GM18498 (cell line): ENCODE data around the gene NOL3.

ENCODE experiments used
- ATAC-seq: cut with Tn5 transposase; IDR thresholded peaks from one replicate; pipeline ENCODE4 v1.9.1; 2021; ENCODE audit warnings: mild to moderate bottlenecking, moderate library complexity; ENCODE audit not compliant: unreplicated experiment

NOL3 gene

DNA sequence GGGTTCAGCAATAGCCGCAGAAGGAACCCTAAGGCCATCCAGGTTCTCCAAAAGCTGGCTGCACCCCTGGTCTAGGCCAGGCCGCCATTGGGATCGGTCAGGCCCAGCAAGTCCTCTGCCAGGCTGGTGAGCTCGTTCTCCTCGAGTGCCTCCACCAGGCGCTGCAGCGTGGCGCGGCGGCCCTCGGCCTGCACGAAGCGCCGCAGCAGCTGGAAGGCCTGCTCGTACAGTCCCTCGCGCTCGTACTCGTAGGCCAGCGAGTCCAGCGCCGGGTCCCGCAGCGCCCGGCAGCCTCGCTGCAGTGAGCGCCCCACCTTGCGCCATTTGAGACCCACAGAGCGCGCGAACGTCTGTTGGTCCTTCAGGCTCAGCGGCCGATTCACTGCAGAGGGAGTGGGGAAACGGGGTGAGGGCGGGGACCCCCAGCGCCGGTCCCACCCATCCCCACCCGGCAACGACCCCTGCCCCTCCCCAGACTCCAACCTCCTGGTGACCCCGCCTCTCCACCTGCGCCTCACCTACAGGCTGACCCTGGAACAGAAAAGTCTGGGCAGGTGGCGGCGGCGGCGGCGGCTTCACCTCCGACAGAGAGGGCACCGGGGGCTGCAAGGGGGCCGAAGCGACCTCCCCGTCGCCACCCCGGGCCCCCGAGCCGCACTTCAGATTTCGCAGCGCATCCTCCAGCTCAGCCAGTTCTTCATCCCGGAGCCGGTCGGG, 15.6 kb upstream of the NOL3 start:
- no peak for ATAC-seq

- no peak for ATAC-seq
Observed at GRCh38 chr16:67155295-67156142, 14.8 kb upstream of the NOL3 start.

GRCh38 chr16:67156143-67156844, 14.0 kb upstream of the NOL3 start:
- no peak for ATAC-seq

DNA sequence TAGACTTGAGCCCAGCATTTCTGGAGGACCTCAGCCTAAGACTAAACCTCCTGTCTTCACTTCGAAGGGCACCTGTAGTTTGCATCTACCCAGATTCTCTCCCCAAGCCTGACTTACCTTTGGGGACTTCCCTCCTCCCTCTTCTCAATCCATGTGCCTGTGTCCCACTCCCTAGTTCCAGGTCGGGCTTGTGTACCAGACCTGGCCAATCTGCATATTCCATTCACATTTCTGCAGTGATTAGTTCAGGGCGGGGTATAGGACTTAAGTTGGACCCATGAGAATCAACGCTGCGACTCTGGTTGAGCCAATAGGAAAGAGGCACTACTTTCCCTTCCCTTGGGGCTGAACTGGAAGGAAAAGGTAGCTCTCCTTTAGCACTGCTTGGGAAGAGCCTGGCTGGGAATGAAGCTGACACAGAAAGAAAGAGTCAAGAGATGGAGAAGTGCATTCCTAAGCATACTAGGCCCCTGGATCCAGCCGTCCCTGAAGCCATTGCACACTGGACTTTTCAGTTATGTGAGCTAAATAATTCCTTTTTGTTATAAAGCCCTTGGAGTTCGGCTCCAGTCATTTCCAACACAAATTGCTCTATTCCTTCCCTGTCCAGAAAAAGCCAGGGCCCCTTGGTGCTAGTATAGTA, 13.1 kb upstream of the NOL3 start:
- no peak for ATAC-seq

DNA sequence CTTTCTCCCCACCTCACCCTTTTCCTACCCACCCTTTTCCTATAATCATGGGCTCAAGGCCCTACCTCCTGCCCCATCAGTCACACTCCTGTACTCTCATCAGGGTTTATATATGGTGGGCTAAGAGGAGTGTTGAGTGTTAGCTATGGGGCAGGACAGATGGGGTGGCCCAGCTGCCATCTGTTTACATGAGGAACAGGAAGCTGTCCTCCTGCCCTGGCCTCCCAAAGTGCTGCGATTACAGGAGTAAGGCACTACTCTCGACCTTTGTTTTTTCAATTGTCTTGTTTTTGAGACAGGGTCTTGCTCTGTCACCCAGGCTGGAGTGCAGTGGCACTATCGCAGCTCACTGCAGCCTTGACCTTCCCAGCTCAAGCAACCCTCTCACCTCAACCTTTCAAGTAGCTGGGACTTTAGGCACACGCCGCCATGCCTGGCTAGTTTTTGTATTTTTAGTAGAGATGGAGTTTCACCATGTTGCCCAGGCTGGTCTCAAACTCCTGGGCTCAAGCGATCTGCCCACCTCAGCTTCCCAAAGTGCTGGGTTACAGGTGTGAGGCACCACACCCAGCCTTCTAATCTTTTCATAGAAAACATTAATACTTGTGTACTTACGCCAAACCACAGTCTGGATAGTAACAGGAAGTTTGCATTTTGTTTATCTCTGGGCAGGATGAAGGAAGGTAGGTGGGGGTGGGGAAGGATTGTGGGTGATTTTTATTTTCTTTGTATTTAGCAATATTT, 12.3 kb upstream of the NOL3 start:
- ATAC-seq, result no peak

DNA sequence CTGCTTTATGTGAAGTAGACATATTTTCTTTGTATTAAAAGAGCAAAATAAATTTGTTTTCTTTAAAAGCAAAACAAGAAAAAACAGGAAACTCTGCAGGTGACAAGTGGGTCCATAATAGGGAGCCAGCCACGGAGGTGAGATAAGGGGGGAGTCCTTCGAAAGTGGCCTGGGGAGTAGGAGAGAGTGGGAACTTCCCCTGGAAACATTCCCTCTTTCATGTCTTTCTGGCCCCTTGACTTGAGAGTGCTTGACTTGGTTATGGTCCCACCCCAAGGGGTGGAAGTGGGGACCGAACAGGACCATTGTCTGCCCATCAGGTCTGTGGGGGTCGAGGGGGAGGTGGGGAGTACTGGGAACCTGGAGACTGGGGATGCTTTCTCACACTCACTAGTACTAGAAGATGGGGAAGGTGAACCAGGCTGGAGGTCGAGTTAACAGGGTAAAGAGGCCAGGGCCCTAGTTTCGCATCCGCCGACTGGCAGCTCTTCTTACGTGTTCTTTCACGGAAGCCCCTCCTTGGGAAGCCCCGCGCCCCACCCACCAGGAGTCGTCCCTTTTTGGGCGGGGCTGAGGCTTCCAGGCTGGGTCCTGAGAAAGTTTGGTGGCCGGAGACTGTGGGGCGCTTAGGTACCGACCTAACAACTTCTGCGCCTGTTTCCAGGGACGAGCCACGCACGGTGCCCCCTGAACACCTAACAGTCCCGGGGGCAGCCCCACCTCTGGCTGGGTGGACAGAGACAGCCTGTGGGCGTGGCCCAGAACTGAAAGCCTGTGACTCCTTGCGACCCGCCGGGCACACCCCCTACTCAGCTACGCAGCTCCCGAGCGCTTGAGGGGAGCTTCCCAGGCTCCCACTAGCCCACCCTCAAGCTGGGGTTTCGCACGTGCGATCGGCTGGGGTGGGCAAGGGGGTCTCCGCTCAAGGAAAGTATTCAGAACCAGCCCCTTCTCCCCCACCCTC, 11.4 kb upstream of the NOL3 start:
- ATAC-seq, result peak; percentile 46

GRCh38 chr16:67161595-67162058, 8.7 kb upstream of the NOL3 start:
- no peak for ATAC-seq

DNA sequence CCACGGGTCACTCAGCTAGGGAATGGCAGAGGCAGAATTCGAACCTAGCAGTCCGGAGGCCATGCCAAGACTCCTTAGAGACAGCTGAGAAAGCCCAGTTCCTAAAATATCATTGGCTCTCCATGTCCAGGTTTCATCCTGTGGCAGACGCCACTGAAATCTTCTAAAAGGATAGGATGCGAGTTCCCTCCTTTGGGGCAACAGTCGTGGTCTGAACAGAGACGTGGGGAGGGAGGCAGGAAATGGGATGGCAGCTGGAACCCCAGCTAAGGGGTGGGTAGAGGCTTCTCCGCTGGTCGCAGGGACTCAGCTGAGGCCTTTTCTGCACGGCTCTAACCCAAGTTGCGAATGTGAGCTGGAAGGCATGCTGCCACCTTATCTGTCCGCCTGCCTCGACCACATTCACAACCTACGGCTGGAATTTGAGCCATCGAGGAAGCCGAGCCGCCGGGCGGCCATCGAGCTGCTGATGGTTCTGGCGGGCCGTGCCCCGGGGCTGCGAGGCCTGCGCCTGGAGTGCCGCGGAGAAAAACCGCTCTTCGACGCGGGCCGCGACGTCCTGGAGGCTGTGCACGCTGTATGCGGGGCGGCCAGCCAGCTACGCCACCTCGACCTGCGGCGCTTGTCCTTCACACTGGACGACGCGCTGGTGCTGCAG, 7.7 kb upstream of the NOL3 start:
- no peak for ATAC-seq

DNA sequence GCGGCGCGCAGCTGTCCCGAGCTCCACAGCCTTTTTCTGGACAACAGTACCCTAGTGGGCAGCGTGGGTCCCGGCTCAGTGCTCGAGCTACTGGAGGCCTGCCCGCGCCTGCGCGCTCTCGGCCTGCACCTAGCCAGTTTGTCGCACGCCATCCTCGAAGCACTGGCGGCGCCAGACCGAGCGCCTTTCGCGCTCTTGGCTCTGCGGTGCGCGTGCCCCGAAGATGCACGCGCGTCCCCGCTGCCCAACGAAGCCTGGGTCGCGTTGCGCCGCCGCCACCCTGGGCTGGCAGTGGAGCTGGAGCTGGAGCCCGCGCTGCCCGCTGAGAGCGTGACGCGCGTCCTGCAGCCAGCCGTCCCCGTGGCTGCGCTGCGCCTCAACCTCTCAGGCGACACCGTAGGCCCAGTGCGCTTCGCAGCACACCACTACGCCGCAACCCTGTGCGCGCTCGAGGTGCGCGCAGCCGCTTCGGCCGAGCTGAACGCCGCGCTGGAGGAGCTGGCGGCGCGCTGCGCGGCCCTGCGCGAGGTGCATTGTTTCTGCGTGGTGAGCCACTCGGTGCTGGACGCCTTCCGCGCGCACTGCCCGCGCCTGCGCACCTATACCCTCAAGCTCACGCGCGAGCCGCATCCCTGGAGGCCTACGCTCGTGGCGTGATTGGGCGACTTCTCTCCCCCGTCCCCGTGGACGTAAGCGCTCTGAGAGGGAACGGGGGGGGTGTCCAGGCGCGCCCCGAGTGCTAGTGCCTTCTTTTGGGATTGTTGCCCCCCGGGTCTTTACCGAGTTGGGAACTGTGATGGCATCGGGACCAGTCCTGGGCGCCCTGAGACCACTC, 7.0 kb upstream of the NOL3 start:
- ATAC-seq, result no peak

DNA sequence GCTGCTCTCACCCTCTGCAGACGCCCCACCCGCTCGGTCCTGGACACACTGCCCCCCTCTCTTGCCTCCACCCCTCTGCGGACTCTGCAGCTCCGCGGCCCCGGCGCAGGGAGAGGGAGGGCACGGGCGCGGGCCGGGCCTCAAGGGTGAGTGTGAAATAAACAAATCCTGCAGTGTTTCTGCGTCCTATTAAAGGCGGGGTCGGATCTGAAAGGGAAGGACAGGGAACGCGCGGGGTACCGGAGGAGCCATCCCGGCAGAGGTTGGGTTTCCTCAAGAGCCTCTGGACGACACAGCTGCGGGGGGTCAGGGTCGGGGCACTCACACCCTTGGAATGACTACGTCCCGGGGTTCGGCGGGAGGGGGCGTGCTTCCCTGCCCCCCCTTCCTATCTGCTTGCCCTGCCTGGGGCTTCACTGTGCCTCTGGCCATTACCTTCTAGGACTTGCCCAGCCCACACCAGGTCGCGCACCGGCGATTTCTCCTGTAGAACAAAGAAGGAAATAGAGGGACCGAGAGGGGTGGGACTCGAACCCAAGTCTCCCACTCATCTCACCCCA, 6.3 kb upstream of the NOL3 start:
- ATAC-seq, result no peak

DNA sequence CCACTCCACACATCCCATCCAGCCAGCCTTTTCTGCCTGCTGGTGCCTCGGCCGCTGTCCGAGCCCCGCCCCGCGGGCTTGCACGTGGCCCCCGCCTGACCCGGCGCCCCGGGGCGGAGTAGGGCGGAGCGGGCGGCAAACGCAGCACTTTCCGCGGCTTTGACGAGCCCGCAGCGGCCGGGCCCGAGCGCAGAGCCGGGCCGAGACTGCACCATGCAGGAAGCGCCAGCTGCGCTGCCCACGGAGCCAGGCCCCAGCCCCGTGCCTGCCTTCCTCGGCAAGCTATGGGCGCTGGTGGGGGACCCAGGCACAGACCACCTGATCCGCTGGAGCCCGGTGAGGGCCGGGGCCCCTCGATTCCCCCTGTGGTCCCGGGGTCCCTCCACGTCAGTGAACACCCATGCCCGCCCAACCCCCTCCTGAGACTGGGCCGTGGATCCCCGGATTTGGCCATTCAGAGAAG, 5.7 kb upstream of the NOL3 start, which contains the start of gene HSF4:
TSS of gene HSF4 (plus strand) at position 147 of the 463 bp plus-strand sequence. CDS start at position 214, 67 bp downstream.
- no peak for ATAC-seq

DNA sequence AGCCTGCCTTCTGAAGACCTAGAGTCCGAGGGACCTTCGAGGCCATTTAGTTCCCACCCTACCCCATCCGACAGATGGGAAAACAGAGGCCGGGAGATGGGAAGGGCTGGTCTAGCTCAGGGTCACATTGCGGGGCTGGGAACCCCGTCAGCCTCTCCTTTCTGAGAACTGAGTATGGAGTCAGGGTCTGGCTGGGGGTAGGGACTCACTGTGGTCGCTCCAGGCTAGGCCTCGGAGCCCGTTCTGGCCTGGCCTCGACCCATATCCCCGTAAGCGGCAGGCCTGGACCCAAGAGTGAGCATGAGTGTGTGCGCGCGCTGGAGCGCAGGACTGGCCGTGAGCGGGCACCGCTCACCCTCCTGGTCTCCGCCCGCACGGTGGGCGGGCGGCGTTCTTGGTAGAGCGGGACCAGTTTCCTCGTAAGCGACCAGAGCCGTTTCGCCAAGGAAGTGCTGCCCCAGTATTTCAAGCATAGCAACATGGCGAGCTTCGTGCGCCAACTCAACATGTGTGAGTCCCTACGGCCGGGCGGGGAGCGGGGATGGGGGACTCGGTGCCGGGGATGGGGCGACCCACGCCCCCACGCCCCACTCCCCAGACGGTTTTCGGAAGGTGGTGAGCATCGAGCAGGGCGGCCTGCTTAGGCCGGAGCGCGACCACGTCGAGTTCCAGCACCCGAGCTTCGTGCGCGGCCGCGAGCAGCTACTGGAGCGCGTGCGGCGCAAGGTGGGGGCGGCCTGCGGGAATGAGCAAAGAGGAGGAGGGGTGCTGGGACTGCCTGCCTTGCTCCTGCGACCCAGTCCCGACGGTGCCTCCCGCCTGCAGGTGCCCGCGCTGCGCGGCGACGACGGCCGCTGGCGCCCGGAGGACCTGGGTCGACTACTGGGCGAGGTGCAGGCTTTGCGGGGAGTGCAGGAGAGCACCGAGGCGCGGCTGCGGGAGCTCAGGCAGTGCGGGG, 4.9 kb upstream of the NOL3 start:
- ATAC-seq, result no peak

- no peak for ATAC-seq
Observed at GRCh38 chr16:67166110-67166547, 4.2 kb upstream of the NOL3 start.

GRCh38 chr16:67166598-67167168, 3.7 kb upstream of the NOL3 start:
- no peak for ATAC-seq

DNA sequence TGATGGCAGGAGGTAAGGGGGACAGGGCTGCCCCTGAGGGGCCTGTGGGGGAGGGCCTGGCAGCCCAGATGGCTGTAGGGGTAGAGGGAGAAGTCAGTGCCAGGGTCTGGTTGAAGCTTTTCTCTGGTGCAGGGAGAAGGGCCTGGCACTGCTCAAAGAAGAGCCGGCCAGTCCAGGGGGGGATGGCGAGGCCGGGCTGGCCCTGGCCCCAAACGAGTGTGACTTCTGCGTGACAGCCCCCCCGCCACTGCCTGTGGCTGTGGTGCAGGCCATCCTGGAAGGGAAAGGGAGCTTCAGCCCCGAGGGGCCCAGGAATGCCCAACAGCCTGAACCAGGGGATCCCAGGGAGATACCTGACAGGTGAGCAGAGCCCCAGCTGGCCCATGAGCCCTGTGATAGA, 2.8 kb upstream of the NOL3 start:
- ATAC-seq, result no peak

DNA sequence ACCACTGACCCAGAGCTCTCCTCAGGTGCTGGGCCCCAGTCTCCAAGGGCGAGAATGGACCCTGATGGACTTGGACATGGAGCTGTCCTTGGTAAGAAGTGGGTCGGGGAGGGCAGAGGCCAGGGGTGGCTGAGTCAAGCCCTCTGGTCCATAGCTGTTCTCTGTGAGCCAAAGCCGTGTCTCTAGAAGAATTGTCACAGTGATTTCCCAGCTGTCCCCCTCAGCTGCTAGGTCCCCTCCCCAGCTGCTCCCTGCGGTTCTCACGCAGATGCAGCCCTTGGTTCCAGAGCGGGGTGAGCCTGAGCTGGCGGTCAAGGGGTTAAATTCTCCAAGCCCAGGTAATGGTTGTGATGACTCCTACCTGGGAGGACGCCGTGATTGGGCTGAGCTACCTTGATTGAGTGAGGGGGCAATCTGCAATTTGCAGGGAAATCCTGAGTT, 1.3 kb upstream of the NOL3 start:
- ATAC-seq, result no peak
